ENCODE measurements around the gene TOGARAM2. TPM values are rescaled to one million over a fixed set of nuclear protein-coding genes. Genes with fewer than 3 reads are reported as not detected.
A peak's percentile ranks its signal among the peaks of the same experiment; 100 is the strongest.

TOGARAM2 gene
- total RNA-seq, 2 donors from 2014 or later = 0.86 to 4.2 TPM

GRCh38 chr2:29055601-29056000, 74.5 kb downstream of the TOGARAM2 start:
- H3K27ac ChIP-seq (ENCODE audit: low read depth, low read length) = no peak overlapping the region
- H3K9ac ChIP-seq (ENCODE audit: extremely low read depth, low read length, poor library complexity, severe bottlenecking) = peak overlapping the region; percentile 23
- Mint-ChIP-seq H3K9me3 (no peaks in the 10 kb centered on the region), H3K4me1 (peaks cover 75% of the 10 kb centered on the region), H3K36me3 (ENCODE audit: low read depth) (no peaks in the 10 kb centered on the region), H3K4me3 (no peak overlapping the region), H3K27me3 (ENCODE audit: insufficient read depth) (peaks cover 2% of the 10 kb centered on the region), H3K27ac (peak overlapping the region; percentile 88)
- H3K27me3 ChIP-seq (ENCODE audit: control insufficient read depth, insufficient read depth, low read length, poor library complexity, severe bottlenecking) = no peaks in the 10 kb centered on the region
- peaks cover 21% of the 10 kb centered on the region for H3K4me1 ChIP-seq (ENCODE audit: control insufficient read depth, insufficient read depth, low read length)
- H3K4me3 ChIP-seq (ENCODE audit: low read length) = no peak overlapping the region
- H3K36me3 ChIP-seq (ENCODE audit: control insufficient read depth, insufficient read depth, low read length) = no peaks in the 10 kb centered on the region
- no peak for DNase-seq
- 86 to 100% methylated on average over 1 of the region's 1 CpG for whole genome bisulfite sequencing, 2 experiments (ENCODE audit: insufficient coverage in 1 of 2, insufficient read length in 1 of 2)
- no peak for TF ChIP-seq CTCF (conservative IDR thresholded peaks at IDR 0.05)
- no peaks in the 10 kb centered on the region for H3K9me3 ChIP-seq (ENCODE audit: control insufficient read depth, low read length)

- 87 to 100% methylated on average over 2 to 5 of the region's 5 CpGs for WGBS, 2 experiments (ENCODE audit: insufficient coverage in 1 of 2, insufficient read length in 1 of 2)
- Histone ChIP-seq H3K9ac (ENCODE audit: extremely low read depth, low read length, poor library complexity, severe bottlenecking) (no peak overlapping the region), H3K4me1 (ENCODE audit: control insufficient read depth, insufficient read depth, low read length) (peaks cover 16% of the 10 kb centered on the region), H3K9me3 (ENCODE audit: control insufficient read depth, low read length) (no peaks in the 10 kb centered on the region), H3K36me3 (ENCODE audit: control insufficient read depth, insufficient read depth, low read length) (no peaks in the 10 kb centered on the region), H3K27ac (ENCODE audit: low read depth, low read length) (no peak overlapping the region), H3K4me3 (ENCODE audit: low read length) (no peak overlapping the region), H3K27me3 (ENCODE audit: control insufficient read depth, insufficient read depth, low read length, poor library complexity, severe bottlenecking) (no peaks in the 10 kb centered on the region)
- peaks cover 2% of the 10 kb centered on the region for H3K27me3 Mint-ChIP-seq (ENCODE audit: insufficient read depth)
- H3K36me3 Mint-ChIP-seq (ENCODE audit: low read depth) = no peaks in the 10 kb centered on the region
- H3K4me3 Mint-ChIP-seq = no peak overlapping the region
- H3K9me3 Mint-ChIP-seq = no peaks in the 10 kb centered on the region
- H3K4me1 Mint-ChIP-seq = peaks cover 70% of the 10 kb centered on the region
- DNase-seq = no peak
- peak overlapping the region; percentile 82 for H3K27ac Mint-ChIP-seq
- no peak for TF ChIP-seq CTCF (conservative IDR thresholded peaks at IDR 0.05)
Observed at GRCh38 chr2:29056452-29056851, 75.4 kb downstream of the TOGARAM2 start.

GRCh38 chr2:29057006-29057405, 75.9 kb downstream of the TOGARAM2 start:
- H3K36me3 Mint-ChIP-seq (ENCODE audit: low read depth) = no peaks in the 10 kb centered on the region
- no peak overlapping the region for H3K4me3 Mint-ChIP-seq
- H3K9ac ChIP-seq (ENCODE audit: extremely low read depth, low read length, poor library complexity, severe bottlenecking) = no peak overlapping the region
- DNase-seq = no peak
- no peak overlapping the region for H3K4me3 ChIP-seq (ENCODE audit: low read length)
- H3K27me3 Mint-ChIP-seq (ENCODE audit: insufficient read depth) = peaks cover 2% of the 10 kb centered on the region
- no peaks in the 10 kb centered on the region for H3K36me3 ChIP-seq (ENCODE audit: control insufficient read depth, insufficient read depth, low read length)
- peak overlapping the region; percentile 82 for H3K27ac Mint-ChIP-seq
- H3K9me3 ChIP-seq (ENCODE audit: control insufficient read depth, low read length) = no peaks in the 10 kb centered on the region
- TF ChIP-seq CTCF (conservative IDR thresholded peaks at IDR 0.05) = no peak
- no peak overlapping the region for H3K27ac ChIP-seq (ENCODE audit: low read depth, low read length)
- peaks cover 70% of the 10 kb centered on the region for H3K4me1 Mint-ChIP-seq
- no peaks in the 10 kb centered on the region for H3K9me3 Mint-ChIP-seq
- H3K4me1 ChIP-seq (ENCODE audit: control insufficient read depth, insufficient read depth, low read length) = peaks cover 16% of the 10 kb centered on the region
- 86 to 94% methylated on average over 4 of the region's 4 CpGs for WGBS, 2 experiments (ENCODE audit: insufficient coverage in 1 of 2, insufficient read length in 1 of 2)
- H3K27me3 ChIP-seq (ENCODE audit: control insufficient read depth, insufficient read depth, low read length, poor library complexity, severe bottlenecking) = no peaks in the 10 kb centered on the region

Data from endodermal cell (in vitro differentiated cells).